ENCODE data around the gene USP49. TPM values are rescaled to one million over a fixed set of nuclear protein-coding genes. Genes with fewer than 3 reads are reported as not detected.
A peak's percentile ranks its signal among the peaks of the same experiment; 100 is the strongest.

USP49 gene
- total and polyA plus RNA-seq, 2 of the 13 experiments (the other 11 are each of a cell fraction or from before 2014, with no cell fraction given), result 2.9 to 4.3 TPM

DNA sequence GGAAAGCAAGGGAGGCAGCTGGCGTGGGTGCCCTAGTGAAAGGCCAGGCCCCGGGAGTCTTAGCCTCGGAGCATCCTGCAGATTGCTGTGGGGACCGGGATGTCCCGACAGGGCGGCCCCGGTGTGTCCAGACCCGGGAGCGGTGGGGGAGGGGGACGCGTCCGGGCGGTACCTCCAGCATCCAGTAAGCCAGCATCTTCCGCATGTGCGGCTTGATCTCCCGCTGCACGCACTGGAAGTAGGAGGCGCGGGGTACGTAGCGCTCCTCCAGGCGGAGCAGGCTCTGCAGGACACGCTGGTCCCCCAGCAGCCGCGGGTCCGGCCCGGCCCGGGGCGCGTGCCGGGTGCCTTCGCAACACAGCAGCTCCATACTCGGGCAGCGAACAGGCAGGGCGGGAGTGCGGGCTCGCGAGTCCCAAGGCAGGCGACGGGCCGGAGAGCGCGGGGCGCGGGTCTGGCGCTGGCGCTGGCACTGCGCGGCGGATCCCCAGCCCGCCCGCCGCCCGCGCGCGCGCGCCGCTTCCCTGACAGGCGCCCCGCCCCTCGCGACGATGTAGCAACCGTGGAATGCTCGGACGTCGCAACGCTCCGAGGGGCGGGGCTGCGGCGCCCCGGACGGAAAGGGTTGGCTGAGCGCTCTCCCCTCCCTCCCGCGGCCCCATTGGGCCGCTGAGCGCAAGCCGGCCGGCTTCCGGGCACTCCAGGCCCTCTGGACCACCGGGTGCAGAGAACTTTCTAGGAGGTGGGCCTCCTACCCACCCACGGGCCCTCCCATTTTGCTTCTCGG lies 46.3 kb upstream of the USP49 start, which contains the start of gene CCND3 (continued):
- TF ChIP-seq CREBL2 (CRISPR knock-in tag; IDR thresholded peaks at IDR 0.05; ENCODE audit: borderline replicate concordance), result peak; percentile 36; the same call in 1 of the 2 replicates
- no peak for TF ChIP-seq ZNF512B (CRISPR knock-in tag; IDR thresholded peaks at IDR 0.05; ENCODE audit: borderline replicate concordance)
- TF ChIP-seq FOXO4 (CRISPR knock-in tag; conservative IDR thresholded peaks at IDR 0.05), result no peak
- no peak for TF ChIP-seq ZNF605 (CRISPR knock-in tag; IDR thresholded peaks at IDR 0.05)
- TF ChIP-seq ARNT (IDR thresholded peaks at IDR 0.05), result no peak
- no peak for TF ChIP-seq ISX (CRISPR knock-in tag; conservative IDR thresholded peaks at IDR 0.05)
- TF ChIP-seq IKZF4 (CRISPR knock-in tag; IDR thresholded peaks at IDR 0.05; ENCODE audit: borderline replicate concordance, low read depth, not compliant biosample characterization), result no peak
- peak; percentile 61 for TF ChIP-seq PHF8 (CRISPR knock-in tag; IDR thresholded peaks at IDR 0.05)
- no peak for TF ChIP-seq ZNF337 (CRISPR knock-in tag; IDR thresholded peaks at IDR 0.05; ENCODE audit: borderline replicate concordance, low read depth)
- peak; percentile 57; the same call in 1 of the 2 replicates for TF ChIP-seq ARNTL (CRISPR knock-in tag; IDR thresholded peaks at IDR 0.05)
- no peak for TF ChIP-seq MTA3 (CRISPR knock-in tag; IDR thresholded peaks at IDR 0.05)
- TF ChIP-seq KLF9 (CRISPR knock-in tag; IDR thresholded peaks at IDR 0.05; ENCODE audit: low read depth), result no peak
- peak; percentile 62 for TF ChIP-seq RBFOX2 (IDR thresholded peaks at IDR 0.05; ENCODE audit: low read depth, low read length)
- TF ChIP-seq NFATC3 (CRISPR knock-in tag; IDR thresholded peaks at IDR 0.05), result no peak
- TF ChIP-seq HNF1A (IDR thresholded peaks at IDR 0.05; ENCODE audit: low read depth), result no peak
- TF ChIP-seq HNF1A (CRISPR knock-in tag; IDR thresholded peaks at IDR 0.05; ENCODE audit: borderline replicate concordance), result peak; percentile 67; the same call in 1 of the 2 replicates
- 0 out of 2 replicates have a peak, but pooled peaks have one; percentile 52 for TF ChIP-seq ZNF557 (CRISPR knock-in tag; IDR thresholded peaks at IDR 0.05)
- peak; percentile 34; the same call in 1 of the 2 replicates for TF ChIP-seq HOXA5 (CRISPR knock-in tag; IDR thresholded peaks at IDR 0.05)
- TF ChIP-seq SOX6 (IDR thresholded peaks at IDR 0.05), result no peak
- TF ChIP-seq SOX6 (CRISPR knock-in tag; IDR thresholded peaks at IDR 0.05), result no peak; the same call in 1 of the 2 replicates
- TF ChIP-seq ZNF24 (IDR thresholded peaks at IDR 0.05), result no peak
- TF ChIP-seq KMT2B (CRISPR knock-in tag; IDR thresholded peaks at IDR 0.05), result peak; percentile 68; the same call in 1 of the 2 replicates
- TF ChIP-seq POLR2G (IDR thresholded peaks at IDR 0.05; ENCODE audit: low read depth, low read length), result peak; percentile 79
